ENCODE data around the gene CDCP1. TPM values are rescaled to one million over a fixed set of nuclear protein-coding genes. Genes with fewer than 3 reads are reported as not detected.

CDCP1 gene
- total RNA-seq, 5 donors from 2014 or later (not counting 1 experiment from before 2014, with no cell fraction given), result 0.36 to 1.7 (median 0.55) TPM

DNA sequence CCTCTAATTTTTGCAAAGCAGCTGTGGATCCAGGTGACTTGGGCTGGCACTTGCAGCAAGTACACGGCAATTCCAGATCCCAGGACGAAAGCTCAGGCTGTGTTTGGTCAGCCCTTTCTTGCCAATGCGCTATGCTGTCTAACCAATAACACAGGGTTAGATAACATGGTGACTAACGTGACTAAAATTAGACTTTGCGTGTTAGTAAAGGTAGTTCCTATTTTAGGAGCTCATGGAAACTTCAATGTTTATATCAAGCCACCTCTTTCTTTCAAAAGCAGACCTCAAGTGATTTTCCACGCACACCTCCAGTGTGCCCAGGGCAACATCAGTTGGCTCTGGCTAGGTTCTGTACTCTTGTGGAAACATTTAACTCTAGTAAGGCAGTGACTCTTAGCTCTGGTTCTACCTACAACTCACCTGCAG lies 32.5 kb downstream of the CDCP1 start:
- H3K4me1 ChIP-seq (ENCODE audit: control insufficient read depth in 1 of 2, extremely low read depth in 1 of 2, insufficient read depth in 2 of 2, low read length in 2 of 2), result peaks cover 38 to 55% of the 10 kb centered on the region in 2 experiments
- Mint-ChIP-seq H3K9me3 (no peaks in the 10 kb centered on the region), H3K27ac (peak overlapping the region; percentile 39 to 80), H3K4me1 (peaks cover 62 to 63% (median 63%) of the 10 kb centered on the region in 3 donors), H3K27me3 (no peaks in the 10 kb centered on the region), H3K36me3 (no peaks in the 10 kb centered on the region), H3K4me3 (no peak overlapping the region)
- ATAC-seq (replicated peaks in 1 of 4) (no peak), DNase-seq (no peak)
- peaks cover 0 to 2% of the 10 kb centered on the region in 2 experiments for H3K27me3 ChIP-seq (replicated peaks in 1 of 2; ENCODE audit: control insufficient read depth in 2 of 2, extremely low read depth in 1 of 2, insufficient read depth in 2 of 2, low read length in 1 of 2)
- H3K36me3 ChIP-seq (ENCODE audit: control insufficient read depth in 2 of 2, extremely low read depth in 1 of 2, insufficient read depth in 1 of 2, low read length in 1 of 2), result no peaks in the 10 kb centered on the region
- H3K27ac ChIP-seq (ENCODE audit: low read length), result no peak overlapping the region
- 73% methylated on average over 4 of the region's 6 CpGs for WGBS (ENCODE audit: insufficient coverage)
- no peak overlapping the region for H3K4me3 ChIP-seq (ENCODE audit: control insufficient read depth in 1 of 2, extremely low read depth in 1 of 2, low read length in 1 of 2)
- ChIA-PET CTCF (interaction anchor here in 1 of 2 donors (0.6 to 0.7 kb wide), 2 partner anchors 184 to 541 kb away, joined by 4 to 6 read pairs; no protein-coding TSS in a partner anchor), POLR2A (no interaction called here)
- H3K9me3 ChIP-seq, result no peaks in the 10 kb centered on the region

DNA sequence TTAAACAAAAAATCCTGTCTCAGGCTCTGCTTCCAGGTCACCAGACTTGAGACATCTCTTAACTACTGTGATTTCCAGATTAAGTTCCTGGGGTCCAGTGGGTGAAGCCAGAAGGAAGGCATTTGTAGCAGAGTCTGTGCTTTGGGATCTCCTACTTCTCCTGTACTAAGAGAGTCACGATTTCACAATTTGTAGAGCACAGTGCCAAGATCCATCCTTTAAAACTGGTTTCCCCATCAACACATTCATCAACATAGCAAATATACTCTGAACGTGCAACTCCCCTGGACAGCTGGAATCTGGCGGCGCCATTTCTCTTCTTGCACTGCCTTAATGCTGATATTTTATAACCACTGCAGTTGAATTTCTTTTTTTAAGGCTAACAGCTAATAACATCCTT lies 33.2 kb downstream of the CDCP1 start:
- Histone ChIP-seq H3K4me1 (ENCODE audit: control insufficient read depth in 1 of 2, extremely low read depth in 1 of 2, insufficient read depth in 2 of 2, low read length in 2 of 2) (peaks cover 35 to 52% of the 10 kb centered on the region in 2 experiments), H3K36me3 (ENCODE audit: control insufficient read depth in 2 of 2, extremely low read depth in 1 of 2, insufficient read depth in 1 of 2, low read length in 1 of 2) (no peaks in the 10 kb centered on the region), H3K27ac (ENCODE audit: low read length) (no peak overlapping the region), H3K27me3 (replicated peaks in 1 of 2; ENCODE audit: control insufficient read depth in 2 of 2, extremely low read depth in 1 of 2, insufficient read depth in 2 of 2, low read length in 1 of 2) (peaks cover 0 to 2% of the 10 kb centered on the region in 2 experiments), H3K4me3 (ENCODE audit: control insufficient read depth in 1 of 2, extremely low read depth in 1 of 2, low read length in 1 of 2) (no peak overlapping the region), H3K9me3 (no peaks in the 10 kb centered on the region)
- Mint-ChIP-seq H3K36me3 (no peaks in the 10 kb centered on the region), H3K4me1 (peaks cover 55 to 61% (median 61%) of the 10 kb centered on the region in 3 donors), H3K27ac (peak overlapping the region in 1 of 2 donors; percentile 70), H3K27me3 (no peaks in the 10 kb centered on the region), H3K9me3 (no peaks in the 10 kb centered on the region), H3K4me3 (no peak overlapping the region)
- 100% methylated on average over 2 of the region's 4 CpGs for WGBS (ENCODE audit: insufficient coverage)
- DNase-seq (no peak), ATAC-seq (replicated peaks in 1 of 4) (no peak)
- ChIA-PET POLR2A (no interaction called here), CTCF (no interaction called here)

DNA sequence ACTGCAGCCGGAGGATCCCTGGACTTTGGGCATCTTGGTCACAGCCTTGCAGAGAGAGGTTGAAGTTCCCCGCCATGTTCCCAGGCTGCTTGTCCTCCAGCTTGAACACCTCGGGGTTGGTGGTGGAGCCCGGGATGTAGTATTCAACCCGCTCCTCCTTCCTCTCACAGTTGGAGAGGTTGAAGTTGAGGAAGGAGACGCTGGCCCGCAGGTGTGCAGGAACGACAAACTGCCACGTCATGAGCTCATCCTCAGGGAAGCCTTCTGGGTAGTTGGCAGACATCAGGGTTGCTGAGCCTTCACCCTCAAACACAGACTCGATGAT lies 35.7 kb downstream of the CDCP1 start:
- ChIA-PET CTCF (interaction anchor here in 1 of 2 donors (0.8 kb wide), 1 partner anchor 68 kb away, joined by 3 read pairs; no protein-coding TSS in a partner anchor), POLR2A (no interaction called here)
- Mint-ChIP-seq H3K36me3 (no peaks in the 10 kb centered on the region), H3K27ac (peak overlapping the region; percentile 84 to 89), H3K4me3 (peak overlapping the region; percentile 66 to 77 (median 73)), H3K27me3 (no peaks in the 10 kb centered on the region), H3K9me3 (no peaks in the 10 kb centered on the region), H3K4me1 (peaks cover 67 to 77% (median 76%) of the 10 kb centered on the region in 3 donors)
- DNase-seq (no peak), ATAC-seq (replicated peaks in 1 of 4) (no peak)
- 50% methylated on average over 1 of the region's 10 CpGs for WGBS (ENCODE audit: insufficient coverage)
- Histone ChIP-seq H3K4me3 (ENCODE audit: control insufficient read depth in 1 of 2, extremely low read depth in 1 of 2, low read length in 1 of 2) (peak overlapping the region; percentile 18 to 46), H3K36me3 (ENCODE audit: control insufficient read depth in 2 of 2, extremely low read depth in 1 of 2, insufficient read depth in 1 of 2, low read length in 1 of 2) (no peaks in the 10 kb centered on the region), H3K27me3 (replicated peaks in 1 of 2; ENCODE audit: control insufficient read depth in 2 of 2, extremely low read depth in 1 of 2, insufficient read depth in 2 of 2, low read length in 1 of 2) (peaks cover 0 to 2% of the 10 kb centered on the region in 2 experiments), H3K9me3 (no peaks in the 10 kb centered on the region), H3K4me1 (ENCODE audit: control insufficient read depth in 1 of 2, extremely low read depth in 1 of 2, insufficient read depth in 2 of 2, low read length in 2 of 2) (peaks cover 50 to 67% of the 10 kb centered on the region in 2 experiments), H3K27ac (ENCODE audit: low read length) (peak overlapping the region; percentile 65)

DNA sequence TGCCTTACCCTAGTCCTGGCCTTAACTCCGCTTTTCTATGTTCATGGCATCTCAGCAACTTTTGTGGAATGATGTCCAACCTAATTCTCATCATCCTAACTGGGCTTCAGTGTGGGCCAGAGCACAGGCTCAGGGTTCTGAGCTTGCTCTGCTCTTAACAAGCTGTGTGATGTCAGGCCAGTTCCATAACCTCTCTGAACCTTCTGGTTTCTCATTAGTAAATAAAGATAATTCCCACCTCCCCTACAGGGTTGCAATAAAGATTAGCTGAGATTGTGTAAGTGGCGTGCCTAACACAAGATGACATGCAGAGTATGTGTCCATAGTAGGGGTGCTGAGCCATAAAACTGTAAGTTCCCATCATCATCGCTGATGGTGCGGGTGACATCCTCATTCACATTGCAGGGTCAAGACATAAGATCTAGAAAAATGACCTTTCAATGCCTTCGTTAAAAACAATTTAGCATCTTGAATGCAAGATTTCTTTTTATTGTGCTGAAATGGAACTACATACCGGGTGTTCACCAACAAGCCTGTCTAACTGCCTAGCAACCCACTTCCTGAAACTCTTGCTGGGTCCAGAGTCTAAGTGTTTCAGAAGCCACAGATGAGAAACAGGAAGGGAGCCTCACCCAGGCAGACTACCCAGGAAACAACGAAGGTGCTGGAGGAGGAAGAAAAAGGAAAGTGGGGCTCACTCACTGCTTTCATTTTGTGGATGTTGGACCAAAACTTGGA lies 36.2 kb downstream of the CDCP1 start:
- CTCF ChIA-PET, result interaction anchor here in 1 of 2 donors (0.8 kb wide), 1 partner anchor 68 kb away, joined by 3 read pairs; no protein-coding TSS in a partner anchor
- Histone ChIP-seq H3K4me3 (ENCODE audit: control insufficient read depth in 1 of 2, extremely low read depth in 1 of 2, low read length in 1 of 2) (peak overlapping the region; percentile 18 to 46), H3K4me1 (ENCODE audit: control insufficient read depth in 1 of 2, extremely low read depth in 1 of 2, insufficient read depth in 2 of 2, low read length in 2 of 2) (peaks cover 56 to 72% of the 10 kb centered on the region in 2 experiments), H3K36me3 (ENCODE audit: control insufficient read depth in 2 of 2, extremely low read depth in 1 of 2, insufficient read depth in 1 of 2, low read length in 1 of 2) (no peaks in the 10 kb centered on the region), H3K9me3 (no peaks in the 10 kb centered on the region), H3K27ac (ENCODE audit: low read length) (peak overlapping the region; percentile 65), H3K27me3 (replicated peaks in 1 of 2; ENCODE audit: control insufficient read depth in 2 of 2, extremely low read depth in 1 of 2, insufficient read depth in 2 of 2, low read length in 1 of 2) (peaks cover 0 to 2% of the 10 kb centered on the region in 2 experiments)
- H3K36me3 Mint-ChIP-seq, result no peaks in the 10 kb centered on the region
- peak overlapping the region; percentile 84 to 89 for H3K27ac Mint-ChIP-seq
- peaks cover 72 to 82% (median 82%) of the 10 kb centered on the region in 3 donors for H3K4me1 Mint-ChIP-seq
- H3K9me3 Mint-ChIP-seq, result no peaks in the 10 kb centered on the region
- 44% methylated on average over 2 of the region's 7 CpGs for WGBS (ENCODE audit: insufficient coverage)
- H3K27me3 Mint-ChIP-seq, result no peaks in the 10 kb centered on the region
- DNase-seq (peak; percentile 5 to 63 (median 28)), ATAC-seq (replicated peaks in 1 of 4) (peak; percentile 78 to 85 (median 80))
- POLR2A ChIA-PET, result no interaction called here
- H3K4me3 Mint-ChIP-seq, result peak overlapping the region; percentile 66 to 77 (median 73)

DNA sequence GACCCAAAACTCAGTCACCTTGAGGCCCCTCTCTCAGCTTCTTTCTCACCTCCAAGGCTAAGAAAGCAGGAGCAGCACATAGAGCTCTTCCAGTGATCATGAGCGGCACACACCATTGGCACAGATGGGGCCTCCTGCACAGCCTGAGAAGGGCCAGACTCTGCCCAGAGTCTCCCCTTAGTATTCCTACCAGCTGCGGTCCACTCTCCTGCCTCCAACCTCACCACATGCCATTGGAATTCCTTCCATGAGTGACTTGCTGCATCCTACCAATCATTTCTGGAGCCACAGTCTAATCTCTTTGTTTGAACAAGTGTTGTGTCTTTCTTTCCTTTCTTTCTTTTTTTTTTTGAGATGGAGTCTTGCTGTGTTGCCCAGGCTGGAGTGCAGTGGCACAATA lies 39.3 kb downstream of the CDCP1 start:
- ATAC-seq (replicated peaks in 1 of 4) (no peak), DNase-seq (no peak)
- no peaks in the 10 kb centered on the region for H3K9me3 ChIP-seq
- POLR2A ChIA-PET, result no interaction called here
- WGBS (ENCODE audit: insufficient coverage), result 100% methylated on average over 2 of the region's 2 CpGs
- H3K27ac ChIP-seq (ENCODE audit: low read length), result no peak overlapping the region
- no peaks in the 10 kb centered on the region for H3K36me3 Mint-ChIP-seq
- H3K27ac Mint-ChIP-seq, result no peak overlapping the region
- H3K27me3 Mint-ChIP-seq, result peaks cover 4 to 9% of the 10 kb centered on the region in 2 donors
- H3K4me3 ChIP-seq (ENCODE audit: control insufficient read depth in 1 of 2, extremely low read depth in 1 of 2, low read length in 1 of 2), result no peak overlapping the region
- peaks cover 0 to 8% of the 10 kb centered on the region in 2 experiments for H3K27me3 ChIP-seq (replicated peaks in 1 of 2; ENCODE audit: control insufficient read depth in 2 of 2, extremely low read depth in 1 of 2, insufficient read depth in 2 of 2, low read length in 1 of 2)
- peak overlapping the region in 1 of 3 donors; percentile 54 for H3K4me3 Mint-ChIP-seq
- H3K4me1 Mint-ChIP-seq, result peaks cover 74 to 80% (median 78%) of the 10 kb centered on the region in 3 donors
- peaks cover 52 to 68% of the 10 kb centered on the region in 2 experiments for H3K4me1 ChIP-seq (ENCODE audit: control insufficient read depth in 1 of 2, extremely low read depth in 1 of 2, insufficient read depth in 2 of 2, low read length in 2 of 2)
- CTCF ChIA-PET, result no interaction called here
- no peaks in the 10 kb centered on the region for H3K9me3 Mint-ChIP-seq
- no peaks in the 10 kb centered on the region for H3K36me3 ChIP-seq (ENCODE audit: control insufficient read depth in 2 of 2, extremely low read depth in 1 of 2, insufficient read depth in 1 of 2, low read length in 1 of 2)

DNA sequence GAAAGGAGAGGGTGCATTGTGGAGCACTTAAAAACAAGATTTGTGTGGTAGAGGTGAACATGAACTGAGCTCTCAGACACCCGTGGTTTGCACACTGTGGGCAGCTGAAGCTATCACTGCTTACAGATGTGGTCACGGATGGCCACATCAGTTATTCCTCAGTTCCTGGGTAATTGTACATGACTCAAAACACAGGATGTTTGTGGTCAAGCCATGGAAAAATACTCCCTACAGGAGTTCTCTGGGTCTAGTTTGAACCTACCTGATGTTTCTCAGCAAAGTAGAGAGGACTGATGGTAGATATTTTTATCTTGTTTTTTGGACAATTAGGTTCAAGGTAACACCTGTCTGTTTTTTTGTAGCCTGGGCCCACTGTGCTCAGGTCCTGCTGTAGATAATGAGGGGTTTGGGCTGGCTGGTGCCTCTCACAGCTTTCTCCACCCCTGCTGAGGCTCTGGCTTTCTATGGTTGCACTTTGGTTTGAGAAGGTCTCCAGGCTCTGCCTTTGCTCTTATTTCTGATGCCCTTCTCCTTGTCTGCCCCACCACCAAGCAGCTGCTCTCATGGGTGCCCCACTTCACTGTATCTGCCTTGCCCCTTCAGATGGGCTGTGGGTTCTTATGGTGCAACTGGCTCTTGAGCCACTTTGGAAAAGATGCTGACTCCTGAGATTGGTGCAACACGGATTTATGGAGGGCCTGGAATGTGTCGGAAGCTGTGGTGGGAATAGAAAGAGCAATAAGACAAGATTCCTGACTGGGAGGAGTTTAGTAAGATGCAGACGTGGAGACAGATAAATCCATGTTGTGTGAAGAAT lies 40.1 kb downstream of the CDCP1 start:
- Mint-ChIP-seq H3K4me1 (peaks cover 73 to 77% (median 73%) of the 10 kb centered on the region in 3 donors), H3K27me3 (peaks cover 4 to 9% of the 10 kb centered on the region in 2 donors), H3K4me3 (peak overlapping the region in 1 of 3 donors; percentile 54), H3K36me3 (no peaks in the 10 kb centered on the region), H3K9me3 (no peaks in the 10 kb centered on the region), H3K27ac (peak overlapping the region; percentile 39 to 75)
- DNase-seq, result peak in 33 of 35 experiments; percentile 16 to 66 (median 35)
- WGBS (ENCODE audit: insufficient coverage), result 50% methylated on average over 4 of the region's 5 CpGs
- Histone ChIP-seq H3K9me3 (no peaks in the 10 kb centered on the region), H3K36me3 (ENCODE audit: control insufficient read depth in 2 of 2, extremely low read depth in 1 of 2, insufficient read depth in 1 of 2, low read length in 1 of 2) (no peaks in the 10 kb centered on the region), H3K27ac (ENCODE audit: low read length) (no peak overlapping the region), H3K4me3 (ENCODE audit: control insufficient read depth in 1 of 2, extremely low read depth in 1 of 2, low read length in 1 of 2) (no peak overlapping the region), H3K4me1 (ENCODE audit: control insufficient read depth in 1 of 2, extremely low read depth in 1 of 2, insufficient read depth in 2 of 2, low read length in 2 of 2) (peaks cover 54 to 64% of the 10 kb centered on the region in 2 experiments), H3K27me3 (replicated peaks in 1 of 2; ENCODE audit: control insufficient read depth in 2 of 2, extremely low read depth in 1 of 2, insufficient read depth in 2 of 2, low read length in 1 of 2) (peaks cover 0 to 13% of the 10 kb centered on the region in 2 experiments)
- ATAC-seq (replicated peaks in 1 of 4), result peak; percentile 79 to 89 (median 84)
- ChIA-PET CTCF (interaction anchor here in 1 of 2 donors (0.8 kb wide), 1 partner anchor 12 kb away, joined by 3 read pairs; no protein-coding TSS in a partner anchor), POLR2A (no interaction called here)
